K562 (cell line): ENCODE measurements around the gene C16orf86. TPM values are rescaled to one million over a fixed set of nuclear protein-coding genes. Genes with fewer than 3 reads are reported as not detected.
A peak's percentile ranks its signal among the peaks of the same experiment; 100 is the strongest.

Source experiments
- ESRRA ChIP-seq: fragments of 450-650 bp; IDR thresholded peaks from 2 replicates; pipeline ENCODE4 v1.6.1; 2014; ENCODE audit warnings: low read depth, mild to moderate bottlenecking, moderate library complexity, borderline replicate concordance
- HBP1 ChIP-seq: fragments of 450-650 bp; formaldehyde crosslinking; IDR thresholded peaks from 2 replicates; pipeline ENCODE4 v1.4.0; 2022; ENCODE audit warnings: missing genetic modification characterization
- SMAD4 ChIP-seq: fragments of 250-450 bp; sonication (Bioruptor Pico); conservative IDR thresholded peaks from 2 replicates; pipeline ENCODE4 v1.8.0; 2021; ENCODE audit warnings: inconsistent platforms, mild to moderate bottlenecking, moderate library complexity
- U2AF2 ChIP-seq: fragments of 200-400 bp; formaldehyde crosslinking; optimal IDR thresholded peaks from 2 replicates; pipeline ENCODE3; 2017; ENCODE audit warnings: low read depth, mild to moderate bottlenecking, low read length
- ZBTB40 ChIP-seq, 2 experiments: fragments of 450-650 bp in 1 of 2; sonication (generic) in 1 of 2; formaldehyde crosslinking in 1 of 2; IDR thresholded peaks; 2 replicates each; pipeline versions ENCODE4 v1.7.1 to v1.9.0; 2016 to 2022; ENCODE audit warnings: inconsistent platforms in 1 of 2, mild to moderate bottlenecking in 1 of 2, missing genetic modification reagents in 1 of 2
- polyA plus RNA-seq, 8 experiments: library from polyadenylated mRNA; depleted of rRNA in 4 of 8; stranded (reverse) in 5 of 8; unstranded in 3 of 8; fragments of >200 nt; fragmentation: Nextera tagmentation in 2 of 8; fragmentation: Illumina TruSeq in 1 of 8; extraction: Ambion mirVana in 2 of 8; extraction: Trizol in 1 of 8; gene quantifications; 2 replicates each; pipeline versions ENCODE4 v1.2.1 to v1.2.3, GENCODE V29; 2011 to 2014; ENCODE audit warnings: inconsistent platforms in 1 of 8, missing spikeins in 1 of 8
- total RNA-seq, 7 experiments: library from RNA; depleted of rRNA in 6 of 7; stranded (reverse); fragments of >200 nt in 6 of 7; fragmentation: Illumina TruSeq in 2 of 7; extraction: Trizol in 2 of 7; gene quantifications; 2 replicates each; pipeline versions ENCODE4 v1.2.1 to v1.2.3, GENCODE V29; 2011 to 2021; ENCODE audit warnings: low replicate concordance in 1 of 7
- TF ChIP-seq, protein P1 (sequence below), 3 experiments: IDR thresholded peaks in 2 of 3; conservative IDR thresholded peaks in 1 of 3; 2 replicates each; pipeline ENCODE4 v1.5.1; 2011 to 2012; ENCODE audit warnings: low read length in 3 of 3, mild to moderate bottlenecking in 3 of 3, control low read depth in 2 of 3, improper control_type of control experiment in 1 of 3, inconsistent platforms in 1 of 3, low read depth in 1 of 3, mixed read lengths in 1 of 3, moderate library complexity in 1 of 3; ENCODE audit not compliant: insufficient read depth in 2 of 3

Gene C16orf86
- total and polyA plus RNA-seq, 9 of the 15 experiments (the other 6 are each of a cell fraction or from before 2014, with no cell fraction given): 0.13 to 1.2 (median 0.27) TPM; not detected in 3

DNA sequence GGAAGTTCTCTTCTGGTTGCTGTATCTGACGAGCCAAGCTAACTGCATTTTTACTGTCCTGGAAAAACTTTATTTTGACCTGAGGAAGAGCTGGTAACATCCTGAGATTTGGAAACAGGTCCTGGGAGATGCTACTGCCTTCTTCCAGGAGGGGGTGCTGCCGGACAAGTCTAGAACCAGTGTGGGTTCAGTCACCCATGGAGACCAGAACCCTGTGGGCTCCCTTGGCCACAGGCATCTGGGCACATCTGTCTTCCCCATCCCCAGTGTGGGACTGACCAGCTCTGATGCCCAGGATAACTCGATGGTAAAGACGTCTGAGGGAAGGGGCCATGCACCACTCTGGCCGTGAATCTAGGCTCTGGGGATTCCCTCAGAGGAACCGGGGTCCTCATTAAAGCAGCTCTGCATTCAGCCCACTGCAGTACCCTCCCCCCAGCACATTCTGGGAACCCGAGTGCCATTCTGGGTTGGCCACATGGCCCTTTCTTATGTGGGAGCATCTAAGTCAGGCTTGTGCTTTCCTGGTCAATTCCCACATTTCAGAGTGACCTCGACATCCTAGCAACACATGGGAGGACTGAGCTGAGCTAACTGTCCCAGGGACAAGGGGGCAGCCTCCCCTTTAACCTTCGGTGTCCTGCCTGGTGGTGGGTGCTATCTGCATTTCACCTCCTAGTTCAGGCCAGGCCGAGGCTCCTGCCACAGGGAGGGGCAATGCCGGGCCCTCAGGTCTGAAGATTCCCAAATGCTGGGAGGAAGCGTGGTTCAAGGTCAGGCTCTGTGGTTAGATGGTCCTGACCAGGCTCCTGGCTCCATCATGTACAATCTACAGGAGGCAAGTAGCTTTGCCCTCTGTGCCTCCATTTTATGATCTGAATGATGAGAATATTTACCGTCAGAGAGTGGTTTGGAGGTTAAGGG lies 6.4 kb downstream of the C16orf86 start (continued):
- no peak for TF ChIP-seq U2AF2
- TF ChIP-seq ESRRA: 0 out of 2 replicates have a peak, but pooled peaks have one; percentile 20
- TF ChIP-seq HBP1 (CRISPR knock-in tag): no peak
- TF ChIP-seq, protein P1, sequence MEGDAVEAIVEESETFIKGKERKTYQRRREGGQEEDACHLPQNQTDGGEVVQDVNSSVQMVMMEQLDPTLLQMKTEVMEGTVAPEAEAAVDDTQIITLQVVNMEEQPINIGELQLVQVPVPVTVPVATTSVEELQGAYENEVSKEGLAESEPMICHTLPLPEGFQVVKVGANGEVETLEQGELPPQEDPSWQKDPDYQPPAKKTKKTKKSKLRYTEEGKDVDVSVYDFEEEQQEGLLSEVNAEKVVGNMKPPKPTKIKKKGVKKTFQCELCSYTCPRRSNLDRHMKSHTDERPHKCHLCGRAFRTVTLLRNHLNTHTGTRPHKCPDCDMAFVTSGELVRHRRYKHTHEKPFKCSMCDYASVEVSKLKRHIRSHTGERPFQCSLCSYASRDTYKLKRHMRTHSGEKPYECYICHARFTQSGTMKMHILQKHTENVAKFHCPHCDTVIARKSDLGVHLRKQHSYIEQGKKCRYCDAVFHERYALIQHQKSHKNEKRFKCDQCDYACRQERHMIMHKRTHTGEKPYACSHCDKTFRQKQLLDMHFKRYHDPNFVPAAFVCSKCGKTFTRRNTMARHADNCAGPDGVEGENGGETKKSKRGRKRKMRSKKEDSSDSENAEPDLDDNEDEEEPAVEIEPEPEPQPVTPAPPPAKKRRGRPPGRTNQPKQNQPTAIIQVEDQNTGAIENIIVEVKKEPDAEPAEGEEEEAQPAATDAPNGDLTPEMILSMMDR (IDR thresholded peaks at IDR 0.05 in 2 of 3, conservative IDR thresholded peaks at IDR 0.05 in 1 of 3; ENCODE audit: insufficient read depth in 2 of 3, low read depth in 1 of 3, low read length in 3 of 3): peak; percentile 83 to 94 (median 93)
- no peak for TF ChIP-seq SMAD4 (CRISPR knock-in tag)
- TF ChIP-seq ZBTB40 (IDR thresholded peaks at IDR 0.05): peak; percentile 77
- no peak for TF ChIP-seq ZBTB40 (CRISPR knock-in tag; IDR thresholded peaks at IDR 0.05)
